ENCODE data around the gene BNC2.
"Not testable (repeated sequence)": the region's sequence is repeated elsewhere in the genome, so short reads cannot be mapped to it uniquely, and the experiment has no call there.

BNC2 gene

DNA sequence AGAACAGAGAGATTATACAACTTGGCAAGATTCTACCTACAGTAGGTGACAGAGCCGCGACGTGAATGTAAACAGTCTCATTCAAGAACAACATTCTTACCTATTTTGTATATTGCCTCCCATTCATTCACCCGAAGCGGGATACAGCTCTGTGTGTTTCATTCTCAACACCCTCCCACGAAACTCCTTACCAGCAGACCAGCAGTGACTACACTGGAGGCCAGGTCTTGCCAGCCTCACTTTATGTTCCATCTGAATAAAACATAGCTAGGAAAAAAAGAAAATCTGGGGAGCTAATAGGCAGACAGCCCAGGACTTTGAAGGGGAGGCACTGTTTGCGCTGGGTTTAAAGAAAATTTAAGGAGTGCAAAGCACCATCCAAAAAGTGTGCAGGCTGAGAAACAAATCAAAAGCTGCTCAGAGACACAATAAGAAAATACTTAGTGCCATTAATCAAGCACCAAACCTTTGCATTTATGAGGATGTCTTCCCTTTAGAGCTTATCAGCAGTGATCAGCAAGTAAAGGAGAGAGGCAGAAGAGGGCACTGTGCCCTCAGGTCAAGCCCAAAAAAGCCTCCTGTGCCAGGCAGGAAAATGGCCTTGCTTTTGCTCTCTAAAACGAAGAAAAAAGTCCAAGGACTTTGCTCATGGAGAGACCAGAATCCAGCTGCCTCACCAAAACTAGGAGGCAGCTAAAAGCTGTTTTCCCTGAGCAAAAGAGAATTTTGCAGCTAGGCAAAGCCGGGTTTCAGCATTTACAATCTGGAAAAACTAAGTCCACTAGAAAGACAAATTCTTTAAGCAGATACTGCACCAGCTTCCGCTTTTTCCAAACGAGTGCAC, 295.1 kb downstream of the BNC2 start:
- no peak for DNase-seq

- no peak for DNase-seq
These were observed 298.3 kb downstream of the BNC2 start for GRCh38 chr9:16572005-16572734.

DNA sequence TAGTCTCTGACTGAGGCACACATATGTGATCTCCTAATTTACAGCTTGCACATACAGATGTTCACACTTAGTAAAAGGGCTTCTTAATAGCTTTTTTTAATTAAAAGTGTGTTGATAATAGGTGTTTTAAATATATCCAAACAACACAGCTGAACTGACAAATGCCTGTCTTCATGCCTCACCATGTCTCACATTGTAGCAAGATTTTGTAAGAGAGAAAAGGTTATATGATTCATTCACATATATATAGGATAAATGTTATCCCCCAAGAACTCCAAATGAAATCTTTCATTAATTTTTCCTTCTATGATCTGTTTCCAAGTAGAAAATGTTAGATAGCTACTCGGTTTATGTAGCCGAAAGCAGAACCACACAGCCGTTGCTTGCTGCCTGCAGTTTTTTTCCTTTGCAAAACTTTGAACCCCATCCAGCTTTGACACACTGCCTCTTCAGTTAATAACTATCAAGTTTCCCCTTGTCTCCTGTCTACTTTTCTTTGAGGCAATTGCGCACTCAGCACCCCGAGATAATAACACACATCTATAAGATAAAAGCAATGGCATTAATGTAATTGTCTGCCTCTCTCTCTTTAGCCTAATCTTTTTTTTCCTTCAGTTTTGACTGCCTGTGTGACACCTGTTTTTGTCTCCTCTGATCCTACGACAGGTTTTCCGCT, 299.2 kb downstream of the BNC2 start:
- DNase-seq: no peak

- no peak for DNase-seq
These were observed 307.0 kb downstream of the BNC2 start for GRCh38 chr9:16563446-16563845.

- no peak for DNase-seq
These were observed 309.3 kb downstream of the BNC2 start for GRCh38 chr9:16561121-16561520.

DNA sequence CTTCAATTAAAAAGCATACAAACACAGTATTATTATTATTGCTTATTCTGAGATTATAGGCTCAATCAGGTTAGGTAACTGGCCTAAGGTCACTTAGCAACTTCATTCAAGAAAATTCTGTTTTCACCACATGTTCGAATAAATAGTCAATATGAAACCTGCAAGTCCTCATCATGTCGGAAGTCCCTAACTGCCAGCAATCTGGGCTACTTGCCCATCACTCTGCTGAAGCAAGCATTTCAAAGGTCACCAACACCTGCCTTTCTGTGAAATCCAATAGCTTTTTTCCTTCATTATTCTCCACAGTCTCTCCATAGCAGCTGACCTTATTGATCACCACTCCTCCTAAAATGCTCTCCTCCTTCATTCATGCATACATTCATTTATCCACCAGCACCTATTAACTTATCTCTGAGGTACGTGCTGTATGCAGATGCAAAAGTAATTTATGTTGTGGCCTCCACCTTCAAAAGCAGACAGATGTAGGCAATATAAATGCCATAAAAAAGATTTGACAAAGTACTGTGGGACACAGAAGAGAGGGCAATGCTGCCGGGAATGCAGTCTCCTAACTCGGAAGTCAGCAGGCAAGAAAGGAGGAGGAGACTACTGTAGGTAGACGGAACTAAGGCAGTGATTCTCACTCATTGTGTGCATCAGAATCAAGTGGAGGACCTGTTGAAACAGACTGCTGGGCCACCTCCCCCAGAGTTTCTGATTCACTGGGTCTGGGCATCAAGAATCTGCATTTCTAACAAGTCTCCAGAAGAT, 310.9 kb downstream of the BNC2 start:
- DNase-seq: no peak

DNA sequence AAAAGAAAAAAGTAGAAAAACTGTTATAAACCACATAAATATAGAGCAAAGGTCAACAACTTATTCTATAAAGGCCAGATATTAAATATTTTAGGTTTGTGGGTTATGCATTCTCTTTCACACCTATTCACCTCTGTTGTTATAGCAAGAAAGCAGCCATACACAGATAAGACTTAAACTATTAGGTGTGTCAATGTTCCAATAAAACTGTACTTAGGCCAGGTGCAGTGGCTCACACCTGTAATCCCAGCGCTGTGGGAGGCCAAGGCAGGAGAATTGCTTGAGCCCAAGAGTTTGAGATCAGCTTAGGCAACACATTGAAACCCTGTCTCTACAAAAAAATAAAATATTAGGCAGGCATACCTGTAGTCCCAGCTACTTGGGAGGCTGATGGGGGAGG, 314.7 kb downstream of the BNC2 start:
- DNase-seq: no peak

DNA sequence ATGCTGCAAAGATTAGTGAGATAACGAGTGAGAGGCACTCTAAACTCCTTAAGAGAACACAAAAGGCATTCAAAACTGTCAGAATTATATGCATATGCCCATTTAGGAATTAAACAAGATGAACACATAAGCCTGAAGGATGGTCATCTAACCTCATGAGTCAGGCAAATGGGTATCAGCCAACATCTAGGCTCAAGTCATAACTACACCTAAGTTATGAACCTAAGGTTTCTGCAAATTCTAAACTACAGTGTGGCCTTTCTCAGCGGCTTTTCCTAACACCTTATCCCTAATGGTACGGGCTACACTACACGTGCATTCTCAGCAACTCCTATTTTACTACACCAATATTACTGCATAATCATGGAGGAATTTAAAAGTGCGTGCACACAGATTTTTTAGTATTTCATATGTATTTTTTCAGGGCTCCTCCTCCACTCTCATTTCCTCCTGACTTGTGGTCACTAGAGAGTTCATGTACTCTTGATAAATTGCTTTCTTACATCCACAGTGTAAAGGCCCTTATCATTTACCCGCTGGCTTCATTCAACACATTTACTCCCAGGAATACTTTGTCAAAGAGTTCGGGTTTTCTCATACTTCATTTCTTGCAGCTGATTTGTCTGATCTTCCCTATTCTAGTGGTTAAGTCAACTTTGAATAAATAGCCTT, 316.5 kb downstream of the BNC2 start:
- DNase-seq: no peak

GRCh38 chr9:16552252-16552651, 318.2 kb downstream of the BNC2 start:
- no peak for DNase-seq

GRCh38 chr9:16551692-16552091, 318.8 kb downstream of the BNC2 start:
- no peak for DNase-seq

DNA sequence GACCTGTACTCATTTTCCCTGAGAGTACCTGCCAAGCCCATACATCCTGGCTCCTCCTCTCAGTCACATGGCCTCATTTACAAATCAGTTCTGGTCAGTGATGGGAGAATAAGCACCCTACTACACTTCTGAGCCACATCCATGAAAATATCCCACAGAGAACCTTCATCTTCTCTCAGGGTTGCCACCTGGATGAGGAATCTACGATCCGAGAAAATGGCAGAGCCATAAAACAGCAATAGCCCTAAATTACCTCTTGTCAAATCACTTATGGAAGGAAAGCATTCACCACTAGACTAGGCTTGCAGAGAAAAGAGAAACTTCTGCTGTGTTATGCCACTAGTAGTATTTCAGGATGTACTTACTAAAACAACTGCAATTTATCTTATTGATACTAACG, 324.8 kb downstream of the BNC2 start:
- DNase-seq: no peak

DNA sequence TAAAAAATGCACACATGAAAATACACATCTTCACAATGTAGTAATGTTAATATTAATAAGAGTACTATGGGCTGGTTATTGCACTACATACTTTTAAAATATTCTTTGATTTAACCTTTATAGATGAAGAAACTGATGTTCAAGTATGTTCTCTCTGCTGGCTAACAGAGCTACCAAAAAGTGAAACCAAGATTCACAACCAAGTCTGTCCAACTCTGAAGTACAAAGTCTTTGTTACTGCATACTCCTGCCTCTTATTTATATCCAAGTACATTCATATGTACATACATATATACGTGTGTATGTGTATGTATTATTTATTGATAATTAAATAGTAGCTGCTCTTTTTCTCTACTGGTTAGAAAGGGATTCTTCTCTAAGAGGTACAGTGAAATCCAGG, 325.6 kb downstream of the BNC2 start:
- no peak for DNase-seq

GRCh38 chr9:16543686-16544085, 326.8 kb downstream of the BNC2 start:
- DNase-seq: no peak

DNA sequence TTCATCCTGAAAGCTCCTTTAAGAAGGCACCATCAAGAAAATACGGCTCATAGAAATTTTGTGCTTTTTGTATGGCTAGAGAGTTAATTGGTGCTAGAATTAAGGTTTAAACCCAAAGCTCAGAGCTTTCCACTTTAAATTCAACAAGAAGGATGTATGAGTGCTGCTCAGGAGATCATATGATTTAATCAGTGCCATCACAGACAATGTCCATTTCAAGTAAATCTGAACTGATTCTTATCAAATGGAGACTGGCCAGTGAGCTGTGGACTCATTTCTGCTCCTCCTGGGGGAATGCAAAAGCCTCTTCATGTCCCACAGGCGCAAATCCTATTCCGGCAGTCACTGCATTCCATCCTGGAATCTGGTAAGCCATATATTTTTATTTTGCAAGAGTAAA, 327.2 kb downstream of the BNC2 start:
- no peak for DNase-seq

GRCh38 chr9:16542290-16542689, 328.2 kb downstream of the BNC2 start:
- no peak for DNase-seq

DNA sequence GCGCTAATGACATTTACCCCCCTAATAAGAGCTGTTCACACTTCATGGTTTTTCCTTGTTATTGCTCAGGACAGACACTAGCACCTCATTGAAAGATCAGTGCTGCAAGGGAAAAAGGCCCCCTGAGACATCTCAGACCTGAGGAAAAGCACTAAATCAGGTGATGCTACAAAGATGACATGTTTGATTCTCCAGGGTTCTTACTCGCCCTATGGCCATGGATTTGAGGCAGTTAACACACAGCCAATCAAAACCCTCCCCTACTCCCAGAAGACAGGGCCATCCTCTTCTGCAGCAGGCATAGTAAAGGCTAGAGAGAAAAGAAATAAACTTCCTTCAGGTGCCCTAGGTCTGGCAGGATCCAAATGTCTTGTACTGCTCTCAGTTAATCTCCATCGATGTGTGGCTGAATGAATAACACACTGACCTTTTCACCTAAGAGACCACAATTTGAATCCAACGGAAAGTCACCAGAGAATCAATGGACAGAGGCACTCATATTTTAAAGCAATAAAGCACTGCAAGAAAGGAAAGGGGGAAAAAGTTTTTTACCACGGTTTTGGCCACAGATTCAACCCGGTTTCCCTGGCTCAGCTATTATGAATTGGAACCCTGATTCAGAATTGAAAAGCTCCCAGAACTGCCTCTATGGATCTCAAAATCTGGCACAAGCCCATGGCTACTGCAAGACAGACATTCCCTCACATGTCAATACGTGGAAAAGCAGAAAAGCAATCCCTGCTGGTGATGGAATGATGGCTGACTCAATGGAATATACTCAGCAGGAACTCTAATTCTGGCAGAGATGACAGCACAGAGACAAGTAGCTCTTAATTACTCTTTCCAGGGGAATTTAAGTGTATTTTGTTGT, 329.5 kb downstream of the BNC2 start:
- no peak for DNase-seq

DNA sequence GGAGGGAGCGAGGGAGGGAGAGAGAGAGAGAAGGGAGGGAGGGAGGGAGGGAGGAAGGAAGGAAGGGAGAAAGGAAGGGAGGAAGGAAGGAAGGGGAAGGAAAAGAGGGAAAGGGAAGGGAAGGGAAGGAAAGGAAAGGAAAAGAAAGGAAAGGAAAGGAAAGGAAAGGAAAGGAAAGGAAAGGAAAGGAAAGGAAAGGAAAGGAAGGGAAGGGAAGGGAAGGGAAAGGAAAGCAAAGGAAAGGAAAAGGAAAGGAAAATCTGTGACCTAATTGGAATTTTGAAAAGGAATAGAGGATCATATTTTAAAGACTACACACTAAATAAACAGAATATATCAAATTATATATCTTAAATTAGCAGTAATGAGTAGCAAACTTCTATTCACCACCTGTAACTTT, 330.8 kb downstream of the BNC2 start:
- DNase-seq: not testable (repeated sequence)

DNA sequence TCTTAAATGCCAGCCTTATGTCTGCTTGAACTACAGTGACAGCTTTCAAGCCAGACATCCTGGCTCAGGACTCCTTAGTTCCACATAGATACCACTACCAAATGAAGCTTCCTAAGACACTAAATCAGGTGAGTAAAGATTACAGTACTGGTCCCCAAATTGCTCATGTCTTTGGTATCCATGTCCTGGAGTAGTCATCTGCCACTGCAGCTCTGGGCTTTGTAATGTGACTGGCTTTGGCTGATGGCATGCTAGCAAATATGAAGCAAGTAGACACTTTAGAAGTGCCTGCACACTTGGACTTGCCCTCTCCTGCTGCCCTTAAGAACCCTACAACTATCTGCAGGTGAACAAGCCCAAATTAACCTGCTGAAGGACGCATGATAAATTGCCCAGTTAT, 334.9 kb downstream of the BNC2 start:
- no peak for DNase-seq

DNA sequence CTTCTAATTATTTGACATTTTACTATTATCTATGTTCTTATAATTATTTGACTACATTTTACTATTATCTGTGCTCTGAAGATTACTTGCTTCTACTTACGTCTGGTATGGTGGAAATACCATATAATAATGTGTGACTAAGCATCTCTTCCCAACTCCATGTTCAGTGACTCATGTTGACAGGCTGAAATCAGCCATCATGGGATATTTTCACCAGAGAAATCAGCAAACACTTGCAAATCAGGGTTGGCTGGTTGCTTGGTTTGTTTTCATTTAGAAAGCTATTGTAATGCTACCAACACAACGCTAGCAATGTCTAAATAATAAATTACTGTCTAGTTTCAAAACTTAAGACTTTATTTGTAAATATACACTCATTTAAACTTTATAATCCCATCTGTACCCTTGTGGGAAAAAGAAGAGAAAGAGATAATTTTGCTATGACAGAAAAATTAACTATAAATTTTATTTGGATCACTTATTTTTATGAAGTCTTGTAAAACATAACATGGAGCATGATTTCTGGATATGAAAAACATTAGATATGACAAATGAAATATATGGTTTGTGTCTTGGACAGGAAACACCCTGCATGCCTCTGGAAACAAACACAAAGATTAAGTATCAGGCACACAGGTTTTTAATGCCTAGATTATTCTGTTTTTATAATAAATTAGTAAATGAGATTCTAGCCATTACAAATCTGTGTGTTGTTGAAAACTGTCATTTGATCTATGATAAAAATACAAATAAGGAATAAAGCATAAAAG, 337.6 kb downstream of the BNC2 start:
- no peak for DNase-seq

GRCh38 chr9:16532272-16532671, 338.2 kb downstream of the BNC2 start:
- DNase-seq: no peak
